MCF 10A (cell line): ENCODE measurements around the gene SCN1B. TPM values are rescaled to one million over a fixed set of nuclear protein-coding genes. Genes with fewer than 3 reads are reported as not detected.

Experiments
- BruUV-seq: library from RNA; stranded (reverse); fragments of 400-500 nt; replicated peaks from 2 replicates; lab custom pipeline; 2021; lab: Mats Ljungman, UMichigan
- CTCF ChIA-PET: fragments of 300-600 bp; sonication (Branson Sonifier 250); formaldehyde crosslinking; extraction: SDS; loops from one replicate; lab custom pipeline; 2021; ENCODE audit warnings: antibody characterized with exemption, inconsistent platforms; lab: Yijun Ruan, JAX
- POLR2A ChIA-PET: fragments of 300-600, 350-650 bp; sonication (Branson Sonifier 250); formaldehyde crosslinking; extraction: SDS; loops from one replicate; lab custom pipeline; 2020; ENCODE audit warnings: antibody characterized with exemption, inconsistent platforms; lab: Yijun Ruan, JAX
- DNase-seq: peaks from one replicate; pipeline ENCODE4 v3.0.0-alpha.2; 2018; ENCODE audit not compliant: unreplicated experiment
- H3K27ac Mint-ChIP-seq: one replicate; pipeline ENCODE4 v1.8.0; 2022; ENCODE audit warnings: mild to moderate bottlenecking, low read depth, mixed read lengths; ENCODE audit not compliant: unreplicated experiment
- H3K27me3 Mint-ChIP-seq: one replicate; pipeline ENCODE4 v1.8.0; 2022; ENCODE audit warnings: mixed read lengths; ENCODE audit not compliant: insufficient read depth, unreplicated experiment
- H3K36me3 Mint-ChIP-seq: one replicate; pipeline ENCODE4 v1.8.0; 2022; ENCODE audit warnings: mild to moderate bottlenecking, moderate library complexity, mixed read lengths; ENCODE audit not compliant: insufficient read depth, unreplicated experiment
- H3K4me1 Mint-ChIP-seq: one replicate; pipeline ENCODE4 v1.8.0; 2022; ENCODE audit warnings: mixed read lengths; ENCODE audit not compliant: insufficient read depth, unreplicated experiment
- H3K4me3 Mint-ChIP-seq: one replicate; pipeline ENCODE4 v1.8.0; 2022; ENCODE audit warnings: mild to moderate bottlenecking, moderate library complexity, mixed read lengths; ENCODE audit not compliant: unreplicated experiment
- H3K9me3 Mint-ChIP-seq: one replicate; pipeline ENCODE4 v1.8.0; 2022; ENCODE audit warnings: mixed read lengths; ENCODE audit not compliant: unreplicated experiment
- CTCF ChIP-seq: fragments of 200-600 bp; IDR thresholded peaks from one replicate; pipeline ENCODE4 v1.8.0; 2022; ENCODE audit warnings: antibody characterized with exemption, mild to moderate bottlenecking; ENCODE audit not compliant: unreplicated experiment
- intact Hi-C: fragments of 100-400 bp; cut with micrococcal nuclease; formaldehyde crosslinking; loops from 2 replicates; pipeline ENCODE4 v1.14.1; 2022
- total RNA-seq: library from RNA; stranded (reverse); gene quantifications from 2 replicates; pipeline ENCODE4 v1.2.3, GENCODE V29; 2022

Gene SCN1B
- total RNA-seq, 1 experiment from 2014 or later = 0.19 TPM

- TF ChIP-seq CTCF = no peak
- H3K27me3 Mint-ChIP-seq = no peaks in the 10 kb centered on the region
- H3K4me1 Mint-ChIP-seq = no peaks in the 10 kb centered on the region
- H3K27ac Mint-ChIP-seq = no peak overlapping the region
- H3K4me3 Mint-ChIP-seq = no peak overlapping the region
- intact Hi-C loops = no loop called here
- no peaks in the 10 kb centered on the region for H3K36me3 Mint-ChIP-seq
- no TSS peak for BruUV-seq
- POLR2A ChIA-PET = interaction anchor here (0.6 kb wide), 1 partner anchor 14 kb away, joined by 3 read pairs; no protein-coding TSS in a partner anchor
- no peak for DNase-seq
- CTCF ChIA-PET = no interaction called here
- H3K9me3 Mint-ChIP-seq = no peaks in the 10 kb centered on the region
Observed at GRCh38 chr19:35038623-35039512, 8.6 kb downstream of the SCN1B start.

GRCh38 chr19:35039881-35040825 is 9.9 kb downstream of the SCN1B start:
- no peak for DNase-seq
- no peak for TF ChIP-seq CTCF
- Mint-ChIP-seq H3K4me1 (no peaks in the 10 kb centered on the region), H3K4me3 (no peak overlapping the region), H3K36me3 (no peaks in the 10 kb centered on the region), H3K27me3 (no peaks in the 10 kb centered on the region), H3K9me3 (no peaks in the 10 kb centered on the region), H3K27ac (no peak overlapping the region)
- intact Hi-C loops = no loop called here
- BruUV-seq = no TSS peak
- ChIA-PET CTCF (no interaction called here), POLR2A (no interaction called here)

GRCh38 chr19:35040826-35041547 is 10.7 kb downstream of the SCN1B start:
- TF ChIP-seq CTCF = no peak
- no peak overlapping the region for H3K4me3 Mint-ChIP-seq
- ChIA-PET CTCF (interaction anchor here (0.5 to 6.3 kb wide), 2 partner anchors 16 to 175 kb away, joined by 3 to 75 read pairs; no protein-coding TSS in a partner anchor), POLR2A (no interaction called here)
- H3K27ac Mint-ChIP-seq = no peak overlapping the region
- H3K4me1 Mint-ChIP-seq = no peaks in the 10 kb centered on the region
- no TSS peak for BruUV-seq
- no peaks in the 10 kb centered on the region for H3K27me3 Mint-ChIP-seq
- no peak for DNase-seq
- no peaks in the 10 kb centered on the region for H3K36me3 Mint-ChIP-seq
- no peaks in the 10 kb centered on the region for H3K9me3 Mint-ChIP-seq
- intact Hi-C loops = no loop called here
